Nucleus accumbens (tissue), 56 donors: ENCODE results near the gene LRCH1.

ENCODE experiments used
- DNase-seq, 56 donors: peaks; one replicate each; lab custom pipeline; 2025; lab: John Stamatoyannopoulos, UW

The LRCH1 gene

GRCh38 chr13:46630431-46631178, 77.6 kb downstream of the LRCH1 start:
- DNase-seq = no peak

GRCh38 chr13:46631179-46631542, 78.2 kb downstream of the LRCH1 start:
- no peak for DNase-seq

GRCh38 chr13:46632176-46632575, 79.2 kb downstream of the LRCH1 start:
- no peak for DNase-seq

GRCh38 chr13:46633416-46633815, 80.4 kb downstream of the LRCH1 start:
- no peak for DNase-seq

- DNase-seq = no peak
Measured at GRCh38 chr13:46636451-46636850, 83.5 kb downstream of the LRCH1 start.

- no peak for DNase-seq
Measured at GRCh38 chr13:46637213-46637612, 84.2 kb downstream of the LRCH1 start.

- no peak for DNase-seq
Measured at GRCh38 chr13:46638262-46638661, 85.3 kb downstream of the LRCH1 start.

GRCh38 chr13:46639033-46639981, 86.3 kb downstream of the LRCH1 start:
- no peak for DNase-seq

GRCh38 chr13:46640843-46641242, 87.9 kb downstream of the LRCH1 start:
- DNase-seq = no peak

GRCh38 chr13:46641274-46642081, 88.5 kb downstream of the LRCH1 start:
- DNase-seq = no peak

GRCh38 chr13:46642254-46642653, 89.3 kb downstream of the LRCH1 start:
- DNase-seq = no peak

GRCh38 chr13:46643165-46643777, 90.3 kb downstream of the LRCH1 start:
- no peak for DNase-seq

- no peak for DNase-seq
Measured at GRCh38 chr13:46644816-46645215, 91.8 kb downstream of the LRCH1 start.

- DNase-seq = no peak
Measured at GRCh38 chr13:46647512-46648065, 94.6 kb downstream of the LRCH1 start.

- no peak for DNase-seq
Measured at GRCh38 chr13:46648166-46648607, 95.2 kb downstream of the LRCH1 start.

- no peak for DNase-seq
Measured at GRCh38 chr13:46649816-46650215, 96.8 kb downstream of the LRCH1 start.

GRCh38 chr13:46654951-46655350, 102.0 kb downstream of the LRCH1 start:
- no peak for DNase-seq

- no peak for DNase-seq
Measured at GRCh38 chr13:46655377-46656180, 102.6 kb downstream of the LRCH1 start.

- DNase-seq = no peak
Measured at GRCh38 chr13:46656786-46657185, 103.8 kb downstream of the LRCH1 start.
